ENCODE measurements around the gene HLX. TPM values are rescaled to one million over a fixed set of nuclear protein-coding genes. Genes with fewer than 3 reads are reported as not detected.
A peak's percentile ranks its signal among the peaks of the same experiment; 100 is the strongest.

Gene HLX
- total and polyA plus RNA-seq, 2 donors (not counting 1 experiment from before 2014, with no cell fraction given) = 8.2 to 22.3 TPM

- H3K27me3 ChIP-seq (ENCODE audit: control insufficient read depth, insufficient read depth, low read length) = peaks cover 2% of the 10 kb centered on the region
- no peak overlapping the region for H2AFZ ChIP-seq (ENCODE audit: low read length)
- H3K9me3 ChIP-seq (ENCODE audit: control insufficient read depth, insufficient read depth, low read depth, low read length) = no peaks in the 10 kb centered on the region
- TF ChIP-seq EZH2 (IDR thresholded peaks at IDR 0.05; ENCODE audit: low read length, missing control alignments) = no peak
- TF ChIP-seq CTCF (conservative IDR thresholded peaks at IDR 0.05 in 1 of 2, IDR thresholded peaks at IDR 0.05 in 1 of 2; ENCODE audit: low read depth in 1 of 2, low read length in 2 of 2) = no peak
- H3K9ac ChIP-seq (ENCODE audit: insufficient read depth, low read length) = no peak overlapping the region
- H3K4me1 ChIP-seq (ENCODE audit: control insufficient read depth, extremely low read depth, insufficient read depth, low read length) = no peaks in the 10 kb centered on the region
- DNase-seq (ENCODE audit: low read depth in 2 of 2) = no peak
- H4K20me1 ChIP-seq (ENCODE audit: control insufficient read depth, extremely low read depth, insufficient read depth, low read length) = no peaks in the 10 kb centered on the region
- H3K79me2 ChIP-seq (ENCODE audit: control insufficient read depth, insufficient read depth, low read length) = no peaks in the 10 kb centered on the region
- no peak overlapping the region for H3K27ac ChIP-seq (ENCODE audit: insufficient read depth, low read length)
- no peaks in the 10 kb centered on the region for H3K36me3 ChIP-seq (ENCODE audit: control insufficient read depth, insufficient read depth, low read length)
- no peak overlapping the region for H3K4me3 ChIP-seq (replicated peaks in 1 of 4; ENCODE audit: control extremely low read depth in 1 of 4, insufficient read depth in 1 of 4, low read depth in 3 of 4, low read length in 4 of 4)
- no peak overlapping the region for H3K4me2 ChIP-seq (ENCODE audit: extremely low read depth, insufficient read depth, low read length)
Observed at GRCh38 chr1:220838578-220838977, 40.7 kb upstream of the HLX start.

- Histone ChIP-seq H4K20me1 (ENCODE audit: control insufficient read depth, extremely low read depth, insufficient read depth, low read length) (no peaks in the 10 kb centered on the region), H3K79me2 (ENCODE audit: control insufficient read depth, insufficient read depth, low read length) (no peaks in the 10 kb centered on the region), H3K4me2 (ENCODE audit: extremely low read depth, insufficient read depth, low read length) (no peak overlapping the region), H3K27ac (ENCODE audit: insufficient read depth, low read length) (no peak overlapping the region), H2AFZ (ENCODE audit: low read length) (no peak overlapping the region), H3K36me3 (ENCODE audit: control insufficient read depth, insufficient read depth, low read length) (no peaks in the 10 kb centered on the region), H3K4me1 (ENCODE audit: control insufficient read depth, extremely low read depth, insufficient read depth, low read length) (no peaks in the 10 kb centered on the region), H3K9me3 (ENCODE audit: control insufficient read depth, insufficient read depth, low read depth, low read length) (no peaks in the 10 kb centered on the region), H3K4me3 (replicated peaks in 1 of 4; ENCODE audit: control extremely low read depth in 1 of 4, insufficient read depth in 1 of 4, low read depth in 3 of 4, low read length in 4 of 4) (no peak overlapping the region), H3K9ac (ENCODE audit: insufficient read depth, low read length) (no peak overlapping the region), H3K27me3 (ENCODE audit: control insufficient read depth, insufficient read depth, low read length) (peaks cover 1% of the 10 kb centered on the region)
- TF ChIP-seq EZH2 (IDR thresholded peaks at IDR 0.05; ENCODE audit: low read length, missing control alignments) (no peak), CTCF (conservative IDR thresholded peaks at IDR 0.05 in 1 of 2, IDR thresholded peaks at IDR 0.05 in 1 of 2; ENCODE audit: low read depth in 1 of 2, low read length in 2 of 2) (no peak)
- no peak for DNase-seq (ENCODE audit: low read depth in 2 of 2)
Observed at GRCh38 chr1:220839474-220839873, 39.8 kb upstream of the HLX start.

- TF ChIP-seq EZH2 (IDR thresholded peaks at IDR 0.05; ENCODE audit: low read length, missing control alignments) (no peak), CTCF (conservative IDR thresholded peaks at IDR 0.05 in 1 of 2, IDR thresholded peaks at IDR 0.05 in 1 of 2; ENCODE audit: low read depth in 1 of 2, low read length in 2 of 2) (no peak)
- Histone ChIP-seq H3K9me3 (ENCODE audit: control insufficient read depth, insufficient read depth, low read depth, low read length) (no peaks in the 10 kb centered on the region), H3K27ac (ENCODE audit: insufficient read depth, low read length) (no peak overlapping the region), H3K4me1 (ENCODE audit: control insufficient read depth, extremely low read depth, insufficient read depth, low read length) (no peaks in the 10 kb centered on the region), H3K79me2 (ENCODE audit: control insufficient read depth, insufficient read depth, low read length) (no peaks in the 10 kb centered on the region), H3K9ac (ENCODE audit: insufficient read depth, low read length) (no peak overlapping the region), H4K20me1 (ENCODE audit: control insufficient read depth, extremely low read depth, insufficient read depth, low read length) (no peaks in the 10 kb centered on the region), H3K4me3 (replicated peaks in 1 of 4; ENCODE audit: control extremely low read depth in 1 of 4, insufficient read depth in 1 of 4, low read depth in 3 of 4, low read length in 4 of 4) (no peak overlapping the region), H3K27me3 (ENCODE audit: control insufficient read depth, insufficient read depth, low read length) (no peaks in the 10 kb centered on the region), H2AFZ (ENCODE audit: low read length) (no peak overlapping the region), H3K4me2 (ENCODE audit: extremely low read depth, insufficient read depth, low read length) (no peak overlapping the region), H3K36me3 (ENCODE audit: control insufficient read depth, insufficient read depth, low read length) (no peaks in the 10 kb centered on the region)
- DNase-seq (ENCODE audit: low read depth in 2 of 2) = peak in 1 of 2 donors; percentile 34
Observed at GRCh38 chr1:220841293-220841692, 38.0 kb upstream of the HLX start.
